Fibroblast of villous mesenchyme (primary cell): ENCODE measurements around the gene ACOT12. TPM values are rescaled to one million over a fixed set of nuclear protein-coding genes. Genes with fewer than 3 reads are reported as not detected.
"Not testable (repeated sequence)": the region's sequence is repeated elsewhere in the genome, so short reads cannot be mapped to it uniquely, and the experiment has no call there.

Experiments
- DNase-seq: peaks from one replicate; pipeline ENCODE4 v3.0.0-alpha.2; 2010; ENCODE audit warnings: low read depth
- H3K4me3 ChIP-seq: 2 replicates; pipeline ENCODE4 v1.5.1; 2011; ENCODE audit warnings: low read depth, mild to moderate bottlenecking, low read length
- CTCF ChIP-seq: IDR thresholded peaks from 2 replicates; pipeline ENCODE4 v1.5.1; 2012; ENCODE audit warnings: low read depth, mild to moderate bottlenecking, low read length; ENCODE audit not compliant: insufficient read depth
- total RNA-seq: library from RNA; depleted of rRNA; stranded (reverse); fragments of >200 nt; gene quantifications from 2 replicates; pipeline ENCODE4 v1.2.3, GENCODE V29; 2012

ACOT12 gene
- total RNA-seq, 1 donor, result not detected

GRCh38 chr5:81302596-81302995 lies 91.3 kb downstream of the ACOT12 start:
- peak overlapping the region; percentile 95 for H3K4me3 ChIP-seq
- DNase-seq, result peak; percentile 17
- no peak for TF ChIP-seq CTCF

GRCh38 chr5:81301271-81302015 lies 92.5 kb downstream of the ACOT12 start, which contains the start of gene ZCCHC9:
Gene ZCCHC9, plus strand, starts transcription at chr5:81301587. Its CDS starts 3,171 bp downstream, at chr5:81304758.
- peak within 1 kb of the TSS; percentile 95 for H3K4me3 ChIP-seq
- peak; percentile 95 for DNase-seq
- peak; percentile 27 for TF ChIP-seq CTCF

GRCh38 chr5:81300921-81301270 lies 93.0 kb downstream of the ACOT12 start:
- no peak for TF ChIP-seq CTCF
- no peak for DNase-seq
- H3K4me3 ChIP-seq, result peak overlapping the region; percentile 95

- H3K4me3 ChIP-seq, result no peak overlapping the region
- no peak for TF ChIP-seq CTCF
- DNase-seq, result no peak
Measured at GRCh38 chr5:81297531-81297930, 96.4 kb downstream of the ACOT12 start.

- not testable (repeated sequence) for DNase-seq, H3K4me3 ChIP-seq
Measured at GRCh38 chr5:81294021-81294420, 99.9 kb downstream of the ACOT12 start.

- TF ChIP-seq CTCF, result no peak
- no peak overlapping the region for H3K4me3 ChIP-seq
- no peak for DNase-seq
Measured at GRCh38 chr5:81292130-81292529, 101.8 kb downstream of the ACOT12 start.

- TF ChIP-seq CTCF, result no peak
- H3K4me3 ChIP-seq, result no peak overlapping the region
- DNase-seq, result no peak
Measured at GRCh38 chr5:81290146-81290545, 103.8 kb downstream of the ACOT12 start.
